ENCODE measurements around the gene GGA2.
A peak's percentile ranks its signal among the peaks of the same experiment; 100 is the strongest.
"Not testable (repeated sequence)": the region's sequence is repeated elsewhere in the genome, so short reads cannot be mapped to it uniquely, and the experiment has no call there.

The GGA2 gene

DNA sequence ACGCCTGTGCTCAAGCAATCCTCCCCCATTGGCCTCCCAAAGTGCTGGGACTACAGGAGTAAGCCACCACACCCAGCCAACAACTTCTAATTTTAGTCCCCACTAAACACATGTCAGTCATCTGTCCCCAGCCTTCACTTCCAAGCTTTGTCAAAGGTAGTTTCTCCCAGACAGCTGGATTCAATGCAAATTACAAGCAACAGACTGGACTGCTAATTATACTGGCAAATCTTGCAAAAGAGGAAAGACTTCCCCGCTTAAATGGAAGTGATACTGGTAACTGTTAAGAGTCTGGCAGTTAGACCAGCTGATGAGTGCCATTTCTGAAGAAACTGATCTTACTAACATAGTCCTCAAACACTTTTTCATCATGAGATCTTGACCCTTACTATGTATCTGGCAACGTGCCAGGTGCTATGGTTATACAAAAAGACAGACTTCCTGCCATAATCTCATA, 8.2 kb upstream of the GGA2 start:
- DNase-seq (ENCODE audit: low read depth): no peak
- no peak overlapping the region for H3K4me3 ChIP-seq (ENCODE audit: control insufficient read depth, low read depth, low read length)
- TF ChIP-seq, protein P1, sequence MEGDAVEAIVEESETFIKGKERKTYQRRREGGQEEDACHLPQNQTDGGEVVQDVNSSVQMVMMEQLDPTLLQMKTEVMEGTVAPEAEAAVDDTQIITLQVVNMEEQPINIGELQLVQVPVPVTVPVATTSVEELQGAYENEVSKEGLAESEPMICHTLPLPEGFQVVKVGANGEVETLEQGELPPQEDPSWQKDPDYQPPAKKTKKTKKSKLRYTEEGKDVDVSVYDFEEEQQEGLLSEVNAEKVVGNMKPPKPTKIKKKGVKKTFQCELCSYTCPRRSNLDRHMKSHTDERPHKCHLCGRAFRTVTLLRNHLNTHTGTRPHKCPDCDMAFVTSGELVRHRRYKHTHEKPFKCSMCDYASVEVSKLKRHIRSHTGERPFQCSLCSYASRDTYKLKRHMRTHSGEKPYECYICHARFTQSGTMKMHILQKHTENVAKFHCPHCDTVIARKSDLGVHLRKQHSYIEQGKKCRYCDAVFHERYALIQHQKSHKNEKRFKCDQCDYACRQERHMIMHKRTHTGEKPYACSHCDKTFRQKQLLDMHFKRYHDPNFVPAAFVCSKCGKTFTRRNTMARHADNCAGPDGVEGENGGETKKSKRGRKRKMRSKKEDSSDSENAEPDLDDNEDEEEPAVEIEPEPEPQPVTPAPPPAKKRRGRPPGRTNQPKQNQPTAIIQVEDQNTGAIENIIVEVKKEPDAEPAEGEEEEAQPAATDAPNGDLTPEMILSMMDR (IDR thresholded peaks at IDR 0.05; ENCODE audit: control insufficient read depth, insufficient read depth, low read depth, low read length, missing control alignments): no peak

DNA sequence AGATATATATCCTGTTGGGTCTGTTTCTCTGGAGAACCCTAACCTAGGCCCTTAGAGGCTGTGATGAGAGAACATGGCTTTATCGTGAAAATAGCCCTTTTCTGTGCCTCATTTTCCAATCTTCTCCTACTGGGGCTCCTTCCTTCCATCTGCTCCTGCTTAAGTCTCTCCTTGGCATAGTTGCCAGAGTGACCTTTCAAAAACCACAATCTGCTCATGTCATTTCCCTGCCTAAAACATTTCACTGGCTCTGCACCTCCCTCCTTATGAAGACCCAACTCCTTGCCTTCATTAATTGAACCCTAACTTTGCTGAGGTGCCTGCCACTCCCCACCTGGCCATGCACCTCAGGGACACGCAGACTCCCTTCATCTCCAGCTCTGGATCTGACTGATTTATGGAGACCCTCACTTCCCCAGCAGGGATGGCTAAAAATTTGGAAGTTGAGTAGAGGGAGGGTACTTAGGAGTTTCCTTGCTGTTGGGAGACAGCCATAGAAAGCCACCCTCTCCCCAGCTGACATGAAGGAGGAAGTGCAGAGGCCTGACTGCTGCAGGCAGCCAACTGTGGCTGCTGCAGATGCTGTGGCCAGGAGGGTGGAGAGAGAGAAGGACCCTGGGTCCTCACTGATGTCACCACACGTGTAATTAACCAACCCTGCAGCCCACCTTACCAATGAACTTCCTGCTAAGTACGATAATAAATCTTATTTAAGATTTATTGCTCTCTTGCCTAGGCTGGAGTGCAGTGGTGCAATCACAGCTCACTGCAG, 6.3 kb upstream of the GGA2 start:
- no peak for DNase-seq (ENCODE audit: low read depth)
- TF ChIP-seq, protein P1 (IDR thresholded peaks at IDR 0.05; ENCODE audit: control insufficient read depth, insufficient read depth, low read depth, low read length, missing control alignments): no peak
- H3K4me3 ChIP-seq (ENCODE audit: control insufficient read depth, low read depth, low read length): no peak overlapping the region

DNA sequence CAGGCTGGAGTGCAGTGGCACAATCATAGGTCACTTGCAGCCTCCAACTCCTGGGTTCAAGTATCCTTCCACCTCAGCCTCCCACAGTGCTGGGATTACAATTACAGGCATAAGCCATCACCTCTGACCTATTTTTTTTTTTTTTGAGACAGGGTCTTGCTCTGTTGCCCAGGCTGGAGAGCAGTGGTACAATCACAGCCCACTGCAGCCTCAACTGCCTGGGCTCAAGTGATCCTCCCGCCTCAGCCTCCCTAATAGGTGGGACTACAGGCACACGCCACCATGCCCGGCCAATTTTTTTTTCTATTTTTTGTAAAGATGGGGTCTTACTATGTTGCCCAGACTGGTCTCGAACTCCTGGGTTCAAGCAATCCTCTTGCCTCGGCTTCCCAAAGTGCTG, 5.6 kb upstream of the GGA2 start:
- TF ChIP-seq, protein P1 (IDR thresholded peaks at IDR 0.05; ENCODE audit: control insufficient read depth, insufficient read depth, low read depth, low read length, missing control alignments): no peak
- no peak for DNase-seq (ENCODE audit: low read depth)
- H3K4me3 ChIP-seq (ENCODE audit: control insufficient read depth, low read depth, low read length): no peak overlapping the region

DNA sequence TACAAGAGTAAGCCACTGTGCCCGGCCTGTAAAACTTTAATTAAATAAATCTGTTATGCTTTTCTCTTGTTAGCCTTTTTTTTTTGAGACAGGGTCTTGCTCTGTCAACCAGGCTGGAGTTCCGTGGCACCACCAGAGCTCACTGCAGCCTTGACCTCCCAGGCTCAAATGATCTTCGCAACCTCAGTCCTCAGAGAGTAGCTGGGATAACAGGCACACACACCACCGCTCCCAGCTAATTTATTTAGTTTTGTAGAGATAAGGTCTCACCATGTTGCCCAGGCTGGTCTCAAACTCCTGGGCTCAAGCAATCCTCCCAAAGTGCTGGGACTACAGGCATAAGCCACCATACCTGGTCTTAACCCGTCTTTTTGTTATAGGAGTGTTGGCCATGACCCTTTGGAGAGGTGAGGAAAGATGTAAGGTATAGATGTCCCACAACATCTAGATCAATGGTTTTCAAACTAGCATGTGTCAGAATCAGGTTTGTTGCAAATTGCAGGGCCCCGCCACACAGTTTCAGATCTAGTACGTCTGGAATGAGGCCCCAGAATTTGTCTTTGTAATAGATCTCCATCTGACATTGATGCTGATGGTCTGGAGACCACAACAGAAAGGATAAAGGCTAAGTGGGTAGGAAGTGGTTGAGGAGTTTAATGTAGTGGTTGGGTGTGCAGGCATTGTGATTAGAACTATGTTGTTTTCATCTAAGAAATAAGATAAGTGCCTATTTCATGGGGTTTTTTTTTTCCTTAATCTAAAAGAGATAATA, 4.3 kb upstream of the GGA2 start:
- TF ChIP-seq, protein P1 (IDR thresholded peaks at IDR 0.05; ENCODE audit: control insufficient read depth, insufficient read depth, low read depth, low read length, missing control alignments): no peak
- DNase-seq (ENCODE audit: low read depth): no peak
- H3K4me3 ChIP-seq (ENCODE audit: control insufficient read depth, low read depth, low read length): no peak overlapping the region

DNA sequence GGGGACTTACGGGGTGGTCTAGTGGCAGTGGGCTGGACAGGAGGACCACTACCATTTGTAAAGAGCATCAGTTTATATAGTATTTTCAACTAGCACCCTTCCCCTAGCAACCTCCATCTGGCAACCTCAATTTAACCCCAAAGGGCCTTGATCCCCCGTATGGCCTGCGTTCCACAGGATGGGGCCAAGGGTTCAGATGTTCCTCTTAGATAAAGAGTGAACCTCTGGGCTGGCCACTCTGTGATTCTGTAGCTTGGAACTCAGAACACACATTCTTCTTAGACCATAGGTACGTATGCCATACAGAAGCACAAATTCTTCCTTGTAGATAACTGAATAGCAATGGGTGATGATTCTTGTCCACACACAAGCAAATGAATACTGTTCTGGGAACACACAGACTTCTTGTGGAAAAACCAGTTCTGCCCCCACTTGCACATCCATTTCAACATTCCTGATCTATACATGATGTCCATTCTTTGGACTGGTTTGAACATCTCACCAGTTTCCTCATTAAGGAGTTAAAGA, 1.9 kb upstream of the GGA2 start:
- H3K4me3 ChIP-seq (ENCODE audit: control insufficient read depth, low read depth, low read length): no peak overlapping the region
- DNase-seq (ENCODE audit: low read depth): no peak
- TF ChIP-seq, protein P1 (IDR thresholded peaks at IDR 0.05; ENCODE audit: control insufficient read depth, insufficient read depth, low read depth, low read length, missing control alignments): no peak

DNA sequence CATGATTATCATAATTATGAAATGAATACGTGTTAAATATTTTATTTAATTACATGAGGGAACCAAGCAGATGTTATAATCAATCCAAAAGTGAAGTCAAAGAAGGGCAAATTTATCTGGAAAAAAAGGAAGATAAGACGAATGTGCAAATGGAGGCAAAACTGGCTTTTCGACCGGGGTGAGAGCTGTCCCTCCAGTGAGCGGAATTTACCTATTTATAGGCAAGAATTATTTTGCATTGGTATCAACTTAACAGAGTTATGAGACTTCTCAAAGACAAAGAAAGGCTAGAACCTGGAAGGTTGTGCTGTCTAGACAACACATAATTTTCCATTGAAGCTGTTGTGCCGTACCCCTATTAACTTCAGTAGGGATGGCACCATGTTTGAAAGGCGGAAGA, 1.4 kb upstream of the GGA2 start:
- no peak for DNase-seq (ENCODE audit: low read depth)
- TF ChIP-seq, protein P1 (IDR thresholded peaks at IDR 0.05; ENCODE audit: control insufficient read depth, insufficient read depth, low read depth, low read length, missing control alignments): no peak
- H3K4me3 ChIP-seq (ENCODE audit: control insufficient read depth, low read depth, low read length): no peak overlapping the region

DNA sequence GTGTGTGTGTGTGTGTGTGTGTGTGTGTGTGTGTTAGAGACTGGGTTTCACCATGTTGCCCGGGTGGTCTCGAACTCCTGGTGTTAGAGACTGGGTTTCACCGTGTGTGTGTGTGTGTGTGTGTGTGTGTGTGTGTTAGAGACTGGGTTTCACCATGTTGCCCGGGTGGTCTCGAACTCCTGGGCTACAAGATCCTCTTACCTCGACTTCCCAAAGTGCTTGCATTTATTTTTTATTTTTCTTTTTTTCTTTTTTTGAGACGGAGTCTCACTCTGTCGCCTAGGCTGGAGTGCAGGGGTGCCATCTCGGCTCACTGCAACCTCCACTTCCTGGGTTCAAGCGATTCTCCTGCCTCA, 599 bp upstream of the GGA2 start:
- not testable (repeated sequence) for DNase-seq (ENCODE audit: low read depth)
- H3K4me3 ChIP-seq (ENCODE audit: control insufficient read depth, low read depth, low read length): peak overlapping the region; percentile 65
